Measurements from ENCODE around the gene JARID2.

- TF ChIP-seq CTCF (IDR thresholded peaks at IDR 0.05), result no peak
- TF ChIP-seq POLR2AphosphoS5 (IDR thresholded peaks at IDR 0.05), result no peak
- no peak for TF ChIP-seq POLR2A (IDR thresholded peaks at IDR 0.05)
- no peak for TF ChIP-seq EP300 (IDR thresholded peaks at IDR 0.05)
Observed at GRCh38 chr6:15410752-15411151, 164.9 kb downstream of the JARID2 start.

Measured in sigmoid colon (tissue), 4 donors.